HCT116 (cell line): ENCODE data around the gene DOCK9. TPM values are rescaled to one million over a fixed set of nuclear protein-coding genes. Genes with fewer than 3 reads are reported as not detected.
"Not testable (repeated sequence)": the region's sequence is repeated elsewhere in the genome, so short reads cannot be mapped to it uniquely, and the experiment has no call there.

Experiments
- ATAC-seq: fragments of 200-7000 bp; cut with Tn5 transposase; 2 replicates; pipeline ENCODE4 v1.9.1; 2020; ENCODE audit warnings: mild to moderate bottlenecking, moderate library complexity
- BruUV-seq: library from RNA; stranded (reverse); fragments of 400-500 nt; replicated peaks from 2 replicates; lab custom pipeline; 2021; lab: Mats Ljungman, UMichigan
- CTCF ChIA-PET: fragments of 300-600 bp; sonication (Branson Sonifier 250); formaldehyde crosslinking; loops from one replicate; lab custom pipeline; 2021; ENCODE audit warnings: antibody characterized with exemption; lab: Charles Lee
- POLR2A ChIA-PET: fragments of 300-600, 350-600 bp; sonication (Branson Sonifier 250); formaldehyde crosslinking; loops from one replicate; lab custom pipeline; 2021; ENCODE audit warnings: antibody characterized with exemption; lab: Charles Lee
- RAD21 ChIA-PET, 2 experiments: fragments of 300-600 bp; sonication (Branson Sonifier 250); formaldehyde crosslinking; loops; one replicate each; lab custom pipeline; 2023; ENCODE audit warnings: low total read pairs in 2 of 2; ENCODE audit not compliant: uncharacterized antibody in 2 of 2, unreplicated experiment in 2 of 2, low non-redundant PET in 1 of 2; lab: Charles Lee
- DNase-seq: peaks from one replicate; pipeline ENCODE4 v3.0.0-alpha.2; 2010; ENCODE audit warnings: low read depth, low spot score
- H2AFZ ChIP-seq: fragments of 200-600 bp; shearing (Covaris generic), sonication (generic); 2 replicates; pipeline ENCODE4 v1.6.1; 2017; ENCODE audit warnings: low read depth, mixed run types, mixed read lengths, antibody characterized with exemption, low read length; ENCODE audit not compliant: poor library complexity, severe bottlenecking
- H3K27ac ChIP-seq: 2 replicates; pipeline ENCODE4 v1.5.1; 2012; ENCODE audit warnings: low read depth, low read length
- H3K27me3 ChIP-seq: fragments of 200-600 bp; sonication (generic); 2 replicates; pipeline ENCODE4 v1.6.1; 2016; ENCODE audit warnings: mixed run types, low read length, mixed read lengths; ENCODE audit not compliant: insufficient read depth
- H3K36me3 ChIP-seq, 2 experiments: fragments of 200-500 bp in 1 of 2; fragments of 200-600 bp in 1 of 2; sonication (Bioruptor generic) in 1 of 2; sonication (generic) in 1 of 2; 2 replicates each; pipeline versions ENCODE4 v1.5.1 to v1.6.1; 2014 to 2016; ENCODE audit warnings: low read length in 2 of 2, inconsistent platforms in 1 of 2, mixed read lengths in 1 of 2, mixed run types in 1 of 2; ENCODE audit not compliant: insufficient read depth in 2 of 2, control insufficient read depth in 1 of 2
- H3K4me1 ChIP-seq, 2 experiments: fragments of 200-600 bp in 1 of 2; sonication (generic) in 1 of 2; 2 replicates each; pipeline versions ENCODE4 v1.5.1 to v1.6.1; 2012 to 2017; ENCODE audit warnings: low read length in 2 of 2, inconsistent platforms in 1 of 2, mild to moderate bottlenecking in 1 of 2, mixed read lengths in 1 of 2, mixed run types in 1 of 2, moderate library complexity in 1 of 2; ENCODE audit not compliant: insufficient read depth in 2 of 2, control insufficient read depth in 1 of 2
- H3K4me2 ChIP-seq: fragments of 200-600 bp; sonication (generic); 2 replicates; pipeline ENCODE4 v1.6.1; 2017; ENCODE audit warnings: mixed run types, low read length, mixed read lengths
- H3K4me3 ChIP-seq, 2 experiments: fragments of 200-600 bp in 1 of 2; sonication (generic) in 1 of 2; replicated peaks in 1 of 2; 2 replicates each; pipeline ENCODE4 v1.5.1; 2011 to 2016; ENCODE audit warnings: low read length in 2 of 2, control low read depth in 1 of 2, low read depth in 1 of 2, mild to moderate bottlenecking in 1 of 2, mixed read lengths in 1 of 2, mixed run types in 1 of 2
- H3K79me2 ChIP-seq: fragments of 200-600 bp; sonication (generic); 2 replicates; pipeline ENCODE4 v1.6.1; 2017; ENCODE audit warnings: mild to moderate bottlenecking, mixed run types, low read length, moderate library complexity, mixed read lengths; ENCODE audit not compliant: insufficient read depth
- H3K9ac ChIP-seq: fragments of 200-600 bp; sonication (generic); 2 replicates; pipeline ENCODE4 v1.6.1; 2016; ENCODE audit warnings: low read length, mixed read lengths
- H3K9me2 ChIP-seq: fragments of 200-600 bp; sonication (generic), shearing (Covaris generic); 2 replicates; pipeline ENCODE4 v1.6.1; 2017; ENCODE audit warnings: mixed run types, mild to moderate bottlenecking, moderate library complexity; ENCODE audit not compliant: insufficient read depth
- H3K9me3 ChIP-seq, 2 experiments: fragments of 200-500 bp in 1 of 2; fragments of 200-600 bp in 1 of 2; sonication (Bioruptor generic) in 1 of 2; sonication (generic) in 1 of 2; 2 replicates each; pipeline ENCODE4 v1.6.1; 2014 to 2017; ENCODE audit warnings: low read length in 2 of 2, mixed read lengths in 2 of 2, inconsistent platforms in 1 of 2, low read depth in 1 of 2, mild to moderate bottlenecking in 1 of 2, mixed run types in 1 of 2, moderate library complexity in 1 of 2; ENCODE audit not compliant: control insufficient read depth in 1 of 2, insufficient read depth in 1 of 2
- H4K20me1 ChIP-seq: fragments of 200-600 bp; sonication (generic), shearing (Covaris generic); 2 replicates; pipeline ENCODE4 v1.6.1; 2017; ENCODE audit warnings: mixed run types, mild to moderate bottlenecking, moderate library complexity; ENCODE audit not compliant: insufficient read depth
- ATF3 ChIP-seq: IDR thresholded peaks from 2 replicates; pipeline ENCODE4 v1.6.1; 2012
- CBX3 ChIP-seq: IDR thresholded peaks from 2 replicates; pipeline ENCODE4 v1.6.1; 2012; ENCODE audit warnings: low read depth
- CEBPB ChIP-seq: IDR thresholded peaks from 2 replicates; pipeline ENCODE4 v1.6.1; 2012; ENCODE audit warnings: low read depth
- FOSL1 ChIP-seq: IDR thresholded peaks from 2 replicates; pipeline ENCODE4 v1.6.1; 2012; ENCODE audit warnings: low read depth
- MAX ChIP-seq: IDR thresholded peaks from 2 replicates; pipeline ENCODE4 v1.6.1; 2012
- RAD21 ChIP-seq: IDR thresholded peaks from 2 replicates; pipeline ENCODE4 v1.6.1; 2012; ENCODE audit warnings: low read depth, mild to moderate bottlenecking
- SRF ChIP-seq: IDR thresholded peaks from 2 replicates; pipeline ENCODE4 v1.6.1; 2012; ENCODE audit warnings: low read depth
- TCF7L2 ChIP-seq: IDR thresholded peaks from 2 replicates; pipeline ENCODE4 v1.7.0; 2011; ENCODE audit warnings: borderline replicate concordance, inconsistent platforms; ENCODE audit not compliant: insufficient read depth, insufficient read length; ENCODE audit errors: extremely low read depth
- YY1 ChIP-seq: IDR thresholded peaks from 2 replicates; pipeline ENCODE4 v1.6.1; 2011; ENCODE audit warnings: low read length, low read depth, moderate library complexity, mild to moderate bottlenecking; ENCODE audit not compliant: insufficient replicate concordance; ENCODE audit errors: extremely low read depth
- ZFX ChIP-seq: fragments of 450-650 bp; IDR thresholded peaks from 2 replicates; pipeline ENCODE4 v1.6.1; 2017
- intact Hi-C: fragments of 100-400 bp; cut with micrococcal nuclease; formaldehyde crosslinking; loops from 2 replicates; pipeline ENCODE4 v1.10.0; 2022
- total RNA-seq: library from RNA; stranded (reverse); gene quantifications from one replicate; pipeline ENCODE4 v1.2.1, GENCODE V29; 2021; ENCODE audit not compliant: unreplicated experiment

The DOCK9 gene
- total RNA-seq, 1 experiment from 2014 or later, result 58.8 TPM

GRCh38 chr13:98894814-98895213 is 83.0 kb downstream of the DOCK9 start:
- H3K27me3 ChIP-seq, DNase-seq, ATAC-seq, H3K9me3 ChIP-seq, H2AFZ ChIP-seq, H4K20me1 ChIP-seq, intact Hi-C loops, H3K9ac ChIP-seq, H3K4me3 ChIP-seq, POLR2A ChIA-PET, H3K36me3 ChIP-seq, H3K9me2 ChIP-seq, H3K79me2 ChIP-seq, CTCF ChIA-PET, H3K4me2 ChIP-seq, BruUV-seq, H3K27ac ChIP-seq: not testable (repeated sequence)
- peaks cover 3 to 10% of the 10 kb centered on the region in 2 experiments for H3K4me1 ChIP-seq
- RAD21 ChIA-PET, result interaction anchor here in 1 of 2 experiments (0.6 kb wide), 1 partner anchor 786 kb away, joined by 3 read pairs; no protein-coding TSS in a partner anchor

- Histone ChIP-seq H4K20me1 (no peaks in the 10 kb centered on the region; the same call in 1 of the 2 replicates), H3K4me1 (peaks cover 6 to 16% of the 10 kb centered on the region in 2 experiments), H3K27ac (no peak overlapping the region), H3K9ac (no peak overlapping the region), H3K9me3 (no peaks in the 10 kb centered on the region), H3K27me3 (no peaks in the 10 kb centered on the region), H3K4me2 (no peak overlapping the region), H2AFZ (no peak overlapping the region), H3K79me2 (no peaks in the 10 kb centered on the region), H3K4me3 (no peak overlapping the region), H3K36me3 (no peaks in the 10 kb centered on the region), H3K9me2 (no peaks in the 10 kb centered on the region)
- no TSS peak for BruUV-seq
- intact Hi-C loops, result no loop called here
- ChIA-PET CTCF (no interaction called here), RAD21 (no interaction called here), POLR2A (no interaction called here)
- DNase-seq, result no peak
- no peak for ATAC-seq
- TF ChIP-seq ATF3 (no peak), SRF (no peak), MAX (no peak), ZFX (no peak), RAD21 (no peak), YY1 (no peak), CEBPB (no peak), CBX3 (no peak), TCF7L2 (no peak), FOSL1 (no peak)
Measured at GRCh38 chr13:98893371-98893770, 84.5 kb downstream of the DOCK9 start.
